IPS-18c (cell line): ENCODE data around the gene ERO1B.

Source experiments
- H3K4me3 ChIP-seq: 2 replicates; pipeline ENCODE4 v1.7.0; 2013; ENCODE audit warnings: low read depth, mild to moderate bottlenecking, low read length, moderate library complexity; ENCODE audit not compliant: insufficient read depth
- H3K9me3 ChIP-seq: one replicate; pipeline ENCODE4 v1.6.1; 2013; ENCODE audit warnings: mild to moderate bottlenecking, low read length, moderate library complexity; ENCODE audit not compliant: control insufficient read depth, insufficient read depth

The ERO1B gene

DNA sequence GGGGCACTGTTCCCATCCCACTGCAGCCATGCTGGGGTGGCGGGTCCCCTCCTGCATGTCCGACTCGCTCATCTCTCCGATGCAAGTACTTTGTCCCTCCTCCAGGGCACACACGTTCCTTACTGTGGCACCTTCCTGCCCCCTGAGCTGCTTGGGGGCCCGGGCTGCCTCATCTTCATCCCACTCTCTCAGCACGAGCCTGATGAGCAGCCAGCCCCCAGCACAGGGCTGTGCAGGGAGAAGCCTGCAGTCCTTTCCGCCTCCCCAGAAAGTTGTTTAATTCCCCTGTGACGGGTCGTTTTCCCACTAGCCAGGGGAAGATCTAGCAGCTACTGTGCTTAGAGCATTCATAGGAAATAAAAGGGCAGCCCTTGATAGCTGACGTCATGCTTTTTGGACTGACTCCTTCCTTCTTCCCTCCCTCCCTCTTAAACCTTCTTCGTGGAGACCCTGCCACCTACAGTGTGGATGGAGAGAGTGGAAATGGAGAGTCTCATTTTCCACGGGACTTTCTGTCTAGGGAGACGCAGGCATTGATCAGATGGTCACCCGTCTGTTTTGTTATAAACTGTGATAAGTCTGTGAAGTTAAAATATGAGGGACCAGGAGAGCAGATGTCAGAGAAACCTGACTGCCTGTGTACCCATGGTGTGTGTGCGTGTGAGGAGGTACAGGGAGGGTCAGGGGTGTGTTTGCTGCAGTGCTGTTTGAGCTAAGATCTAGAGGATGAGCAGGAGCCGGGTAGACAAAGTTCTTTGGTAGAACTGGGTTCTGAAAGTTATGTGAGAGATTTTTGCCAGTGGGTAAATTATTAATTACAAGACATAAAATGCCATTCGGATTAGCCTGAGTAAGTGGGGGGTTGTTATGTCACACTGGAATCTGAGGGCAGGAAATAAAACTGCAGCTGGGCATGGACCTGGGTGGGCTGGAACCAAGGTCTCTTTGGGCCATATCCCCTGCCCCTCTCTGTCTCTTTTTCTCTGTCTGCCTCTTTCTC lies 105.1 kb downstream of the ERO1B start:
- no peaks in the 10 kb centered on the region for H3K9me3 ChIP-seq
- H3K4me3 ChIP-seq = no peak overlapping the region

DNA sequence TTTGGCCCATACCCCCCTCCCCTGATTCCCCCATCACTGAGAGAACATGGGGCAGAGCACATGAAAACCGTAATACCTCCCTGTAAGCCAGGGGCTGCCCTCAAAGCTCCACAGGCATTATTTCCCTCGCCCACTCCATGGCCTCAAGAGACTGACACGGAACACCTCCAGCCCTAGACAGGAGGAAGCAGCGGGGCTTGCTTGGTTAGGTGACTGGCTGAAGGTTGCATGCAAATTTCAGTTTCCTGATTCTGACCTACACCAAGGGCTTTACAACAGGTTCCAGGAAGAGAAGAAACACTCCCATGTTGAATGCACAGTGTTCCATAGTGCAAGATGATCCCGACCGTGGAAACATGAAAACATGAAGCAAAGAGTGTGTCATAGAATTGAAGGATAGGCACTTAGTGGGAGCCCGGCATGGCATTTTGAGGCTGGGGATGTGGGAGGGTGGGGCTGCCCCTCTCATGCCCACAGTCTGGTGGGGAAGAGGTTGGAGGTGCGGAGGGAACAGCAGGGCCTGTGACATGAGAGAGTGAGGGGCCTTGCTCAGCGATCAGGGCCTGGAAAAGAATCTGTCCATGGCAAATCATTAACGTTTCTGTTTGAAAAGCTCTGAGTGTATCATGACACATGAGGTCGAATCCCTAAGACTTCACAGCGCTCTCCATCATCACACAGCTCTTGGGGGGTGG lies 106.0 kb downstream of the ERO1B start:
- Histone ChIP-seq H3K9me3 (no peaks in the 10 kb centered on the region), H3K4me3 (no peak overlapping the region)

DNA sequence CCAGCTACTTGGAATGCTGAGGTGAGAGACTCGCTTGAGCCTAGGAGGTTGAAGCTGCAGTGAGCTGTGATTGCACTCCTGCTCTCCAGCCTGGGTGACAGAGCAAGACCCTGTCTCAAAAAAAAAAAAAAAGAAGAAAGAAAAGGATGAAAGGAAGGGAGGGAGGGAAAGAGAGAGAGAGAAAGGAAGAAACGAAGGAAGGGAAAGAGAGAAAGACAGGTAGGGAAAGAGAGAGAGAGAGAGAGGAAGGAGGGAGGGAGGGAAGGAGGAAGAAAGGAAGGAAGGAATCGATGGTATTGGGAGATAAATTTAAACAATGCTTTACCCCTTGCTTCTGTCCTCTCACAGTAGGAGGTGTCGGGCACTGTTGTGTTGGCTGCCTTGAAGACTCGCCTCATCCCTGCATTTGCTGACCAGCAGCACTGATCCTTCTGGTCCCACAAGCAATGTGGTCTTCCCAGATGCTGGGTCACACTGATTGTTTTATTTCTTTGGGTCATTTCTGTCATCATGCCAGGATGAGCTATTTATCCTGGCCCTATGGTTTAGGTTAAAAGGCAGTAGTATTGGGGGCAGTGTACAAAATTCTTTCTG lies 108.5 kb downstream of the ERO1B start:
- no peak overlapping the region for H3K4me3 ChIP-seq

DNA sequence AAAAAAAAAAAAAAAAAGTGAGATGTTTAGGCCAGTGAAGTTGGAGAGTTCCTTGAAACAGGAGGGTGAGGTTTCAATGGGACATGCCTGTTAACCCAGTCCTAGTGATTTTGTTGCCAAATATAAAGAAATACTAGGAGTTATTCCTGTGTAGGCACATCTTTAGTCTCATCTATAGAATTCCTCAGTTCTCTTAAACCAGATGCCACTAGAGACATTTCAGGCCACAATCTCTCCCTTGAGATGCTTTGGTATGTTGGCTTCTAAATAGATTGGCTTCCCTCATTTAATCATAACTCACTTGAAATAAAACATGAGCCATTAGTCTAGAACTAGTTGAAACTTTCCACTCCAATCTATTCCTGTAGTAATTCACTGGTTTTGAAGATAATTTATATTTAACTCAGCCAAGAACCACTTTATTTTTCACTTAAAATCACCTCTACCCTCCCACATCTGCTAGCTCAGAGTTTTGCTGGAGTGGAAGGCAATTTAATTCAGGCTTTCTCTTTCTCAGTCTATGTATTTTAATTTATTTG lies 109.6 kb downstream of the ERO1B start:
- Histone ChIP-seq H3K9me3 (no peaks in the 10 kb centered on the region), H3K4me3 (no peak overlapping the region)

More for the DNA sequence above, 108.5 kb downstream of the ERO1B start:
- no peaks in the 10 kb centered on the region for H3K9me3 ChIP-seq

DNA sequence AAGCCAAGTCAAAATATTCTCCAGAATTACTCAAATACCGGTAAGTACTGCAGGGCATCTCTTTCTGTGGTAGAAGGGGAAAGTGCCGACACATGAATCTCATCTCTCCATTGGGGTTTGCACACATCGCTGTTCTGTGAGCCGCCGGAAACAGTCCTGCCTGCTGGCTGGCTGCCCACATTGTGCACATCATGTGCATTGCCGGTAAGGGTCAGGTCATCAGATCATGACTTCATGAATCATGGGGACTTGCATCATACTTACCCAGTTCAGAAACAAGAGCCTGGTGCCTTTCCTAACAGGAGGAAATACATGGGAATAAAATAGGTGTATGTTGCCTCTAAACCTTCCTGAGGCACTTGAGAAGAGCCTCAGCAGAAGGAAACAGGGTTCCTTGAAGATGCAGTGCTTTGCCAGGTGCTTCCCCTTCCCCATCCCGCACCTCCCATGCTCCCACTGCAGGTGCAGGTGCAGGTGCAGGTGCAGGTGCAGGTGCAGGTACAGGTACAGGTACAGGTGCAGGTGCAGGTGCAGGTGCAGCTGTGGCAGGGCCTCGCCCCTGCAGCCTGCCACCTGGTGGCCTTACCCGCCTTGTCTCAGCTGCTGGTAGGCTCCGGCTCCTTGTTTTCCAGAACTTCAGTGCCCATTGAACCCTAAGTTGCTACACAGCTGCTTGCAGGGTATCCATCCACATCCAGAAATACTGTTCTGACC lies 112.9 kb downstream of the ERO1B start:
- H3K4me3 ChIP-seq = no peak overlapping the region
- H3K9me3 ChIP-seq = no peaks in the 10 kb centered on the region

DNA sequence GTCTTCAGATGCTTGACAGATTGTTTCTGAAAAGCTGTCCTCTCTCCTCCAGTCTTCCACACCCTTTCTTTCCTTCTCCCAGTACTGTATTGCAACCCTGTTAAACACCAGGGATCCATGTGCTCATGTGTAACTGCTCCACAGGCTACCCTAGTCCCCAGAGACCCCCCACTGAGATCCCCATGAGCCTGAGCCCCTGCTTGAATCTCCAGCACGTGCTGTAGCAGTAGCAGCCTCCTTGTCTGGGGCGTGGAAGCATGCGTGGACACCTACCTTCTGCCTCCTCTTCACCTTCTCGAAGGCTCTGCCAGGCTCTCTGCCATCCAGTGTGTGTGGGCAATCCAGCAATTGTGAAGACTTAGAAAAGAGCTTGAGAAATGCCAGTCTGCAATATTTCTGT lies 114.2 kb downstream of the ERO1B start:
- Histone ChIP-seq H3K9me3 (no peaks in the 10 kb centered on the region), H3K4me3 (no peak overlapping the region)

DNA sequence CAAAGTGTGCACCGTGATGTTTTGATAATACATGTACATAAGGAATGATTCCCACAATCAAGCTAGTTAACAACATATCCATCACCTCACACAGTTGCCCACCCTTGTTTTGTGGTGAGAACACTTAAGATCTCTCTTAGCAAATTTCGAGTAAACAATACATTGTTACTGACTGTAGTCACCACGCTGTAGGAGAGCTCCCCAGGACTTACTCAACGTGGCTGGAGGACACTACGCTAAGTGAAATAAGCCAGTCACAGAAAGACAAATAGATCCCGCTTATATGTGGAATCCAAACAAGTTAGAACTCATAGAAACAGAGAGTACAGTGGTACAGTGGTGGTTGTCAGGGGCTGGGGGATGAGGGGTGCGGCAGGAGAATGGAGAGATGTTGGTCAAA lies 114.6 kb downstream of the ERO1B start:
- H3K9me3 ChIP-seq = peaks cover 3% of the 10 kb centered on the region

DNA sequence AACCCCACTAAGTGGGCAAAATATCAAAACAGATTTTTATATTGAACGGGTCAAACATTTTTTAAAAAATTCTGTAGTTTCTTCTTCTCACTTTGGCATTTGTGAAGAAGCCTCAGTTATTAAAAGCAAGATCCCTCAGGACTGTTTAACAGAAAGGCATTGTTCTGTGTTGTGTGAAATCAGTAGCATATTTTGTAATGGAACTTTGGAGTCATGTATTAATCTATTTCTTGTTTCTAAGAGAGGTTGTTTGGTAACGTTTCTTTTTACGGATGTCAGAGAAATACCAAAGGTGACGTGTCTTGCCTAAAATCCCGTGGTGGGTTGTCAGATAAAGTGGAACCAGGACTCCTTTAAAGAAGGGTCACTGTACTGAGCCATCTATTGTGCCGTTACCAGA lies 115.7 kb downstream of the ERO1B start:
- peaks cover 11% of the 10 kb centered on the region for H3K9me3 ChIP-seq
- no peak overlapping the region for H3K4me3 ChIP-seq

More for the DNA sequence above, 114.6 kb downstream of the ERO1B start:
- no peak overlapping the region for H3K4me3 ChIP-seq
